PC-3 (cell line): Measurements from ENCODE around the gene KRTAP5-4.

ENCODE experiments used
- CTCF ChIP-seq: fragments of 300-600 bp; sonication (generic); conservative IDR thresholded peaks from 2 replicates; pipeline ENCODE4 v1.5.1; 2017; ENCODE audit warnings: antibody characterized with exemption, low read depth, mild to moderate bottlenecking, low read length
- EZH2phosphoT487 ChIP-seq: fragments of 300-600 bp; sonication (generic); IDR thresholded peaks from 2 replicates; pipeline ENCODE4 v1.6.1; 2018; ENCODE audit warnings: mild to moderate bottlenecking, antibody characterized with exemption, low read length, borderline replicate concordance

DNA sequence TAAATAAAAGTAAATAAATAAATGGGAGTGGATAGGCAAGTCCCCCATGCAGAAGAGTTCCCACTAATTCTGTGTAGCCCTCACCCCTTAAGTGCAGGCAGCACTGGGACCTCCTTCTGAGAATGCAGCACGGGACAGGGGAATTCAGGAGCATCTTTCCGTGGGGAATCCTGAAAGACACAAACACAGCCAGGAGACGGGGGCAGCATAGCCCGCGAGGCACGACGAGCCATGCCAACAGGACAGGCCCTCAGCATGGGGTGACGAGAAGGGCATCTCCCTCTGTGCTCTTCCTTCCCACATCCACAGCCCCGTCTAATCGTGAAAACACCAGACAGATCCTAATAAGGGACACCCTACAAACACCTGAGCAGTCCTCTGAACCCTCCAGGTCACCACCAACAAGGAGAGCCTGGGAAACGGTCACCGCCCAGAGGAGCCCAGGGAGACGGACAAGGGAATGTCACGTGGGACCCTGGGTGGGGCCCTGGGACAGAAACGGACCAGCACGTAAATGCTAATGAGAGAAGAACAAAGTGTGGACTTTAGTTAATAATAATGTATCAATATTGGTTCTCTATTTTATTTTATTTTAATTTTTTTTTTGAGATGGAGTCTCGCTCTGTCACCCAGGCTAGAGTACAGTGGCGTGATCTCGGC is 14.5 kb upstream of the KRTAP5-4 start:
- TF ChIP-seq EZH2phosphoT487 = no peak
- no peak for TF ChIP-seq CTCF
